GM18505 (cell line): ENCODE data around the gene NADSYN1.

Experiments
- ATAC-seq: cut with Tn5 transposase; IDR thresholded peaks from one replicate; pipeline ENCODE4 v1.9.1; 2021; ENCODE audit not compliant: unreplicated experiment
- POLR2A ChIP-seq: IDR thresholded peaks from 4 replicates; pipeline ENCODE4 v1.6.1; 2011; ENCODE audit warnings: borderline replicate concordance; ENCODE audit not compliant: insufficient read depth, insufficient read length; ENCODE audit errors: extremely low read depth

NADSYN1 gene

GRCh38 chr11:71462726-71463125 is 9.7 kb downstream of the NADSYN1 start:
- TF ChIP-seq POLR2A = no peak
- ATAC-seq = no peak

- TF ChIP-seq POLR2A = no peak
- no peak for ATAC-seq
Measured at GRCh38 chr11:71463331-71464211, 10.6 kb downstream of the NADSYN1 start.

GRCh38 chr11:71465054-71465453 is 12.1 kb downstream of the NADSYN1 start:
- no peak for TF ChIP-seq POLR2A
- ATAC-seq = no peak

GRCh38 chr11:71466358-71466757 is 13.4 kb downstream of the NADSYN1 start:
- no peak for TF ChIP-seq POLR2A
- ATAC-seq = no peak

- ATAC-seq = no peak
- TF ChIP-seq POLR2A = no peak
Measured at GRCh38 chr11:71467164-71467563, 14.2 kb downstream of the NADSYN1 start.

- TF ChIP-seq POLR2A = no peak
- ATAC-seq = no peak
Measured at GRCh38 chr11:71470946-71471345, 17.9 kb downstream of the NADSYN1 start.

GRCh38 chr11:71472357-71472885 is 19.4 kb downstream of the NADSYN1 start:
- no peak for ATAC-seq
- TF ChIP-seq POLR2A = no peak

- no peak for ATAC-seq
Measured at GRCh38 chr11:71472941-71473792, 20.2 kb downstream of the NADSYN1 start.

GRCh38 chr11:71473793-71474080 is 20.7 kb downstream of the NADSYN1 start:
- ATAC-seq = no peak
- TF ChIP-seq POLR2A = no peak

More at GRCh38 chr11:71472941-71473792, 20.2 kb downstream of the NADSYN1 start:
- TF ChIP-seq POLR2A = no peak

GRCh38 chr11:71474141-71474770 is 21.3 kb downstream of the NADSYN1 start:
- TF ChIP-seq POLR2A = no peak
- no peak for ATAC-seq

- no peak for TF ChIP-seq POLR2A
- no peak for ATAC-seq
Measured at GRCh38 chr11:71474771-71475483, 21.9 kb downstream of the NADSYN1 start.

- no peak for TF ChIP-seq POLR2A
- no peak for ATAC-seq
Measured at GRCh38 chr11:71476031-71476430, 23.0 kb downstream of the NADSYN1 start.
